Panc1 (cell line): Measurements from ENCODE around the gene ZBTB43. TPM values are rescaled to one million over a fixed set of nuclear protein-coding genes. Genes with fewer than 3 reads are reported as not detected.

Experiments used
- ATAC-seq: fragments of 200-7000 bp; cut with Tn5 transposase; 2 replicates; pipeline ENCODE4 v1.9.1; 2020; ENCODE audit warnings: mild to moderate bottlenecking, moderate library complexity
- BruUV-seq: library from RNA; stranded (reverse); fragments of 400-500 nt; replicated peaks from 2 replicates; lab custom pipeline; 2021; lab: Mats Ljungman, UMichigan
- CTCF ChIA-PET: fragments of 300-600 bp; sonication (Branson Sonifier 250); formaldehyde crosslinking; loops from one replicate; lab custom pipeline; 2022; ENCODE audit warnings: antibody characterized with exemption; lab: Charles Lee
- POLR2A ChIA-PET: fragments of 300-600 bp; sonication (Branson Sonifier 250); formaldehyde crosslinking; loops from one replicate; lab custom pipeline; 2022; ENCODE audit warnings: antibody characterized with exemption; lab: Charles Lee
- DNase-seq: peaks from one replicate; pipeline ENCODE4 v3.0.0-alpha.2; 2010; ENCODE audit warnings: low read depth, low spot score
- H3K27ac ChIP-seq: 2 replicates; pipeline ENCODE4 v1.5.1; 2011; ENCODE audit warnings: mild to moderate bottlenecking, low read length, inconsistent platforms
- H3K27me3 ChIP-seq: fragments of 200-500 bp; sonication (Bioruptor generic); 2 replicates; pipeline ENCODE4 v1.6.0; 2014; ENCODE audit warnings: low read length, inconsistent platforms; ENCODE audit not compliant: control insufficient read depth, insufficient read depth
- H3K36me3 ChIP-seq: fragments of 200-500 bp; sonication (Bioruptor generic); 2 replicates; pipeline ENCODE4 v1.5.1; 2014; ENCODE audit warnings: inconsistent platforms, mild to moderate bottlenecking, low read length, moderate library complexity; ENCODE audit not compliant: control insufficient read depth, insufficient read depth
- H3K4me1 ChIP-seq: 2 replicates; pipeline ENCODE4 v1.5.1; 2011; ENCODE audit warnings: inconsistent platforms, mild to moderate bottlenecking, low read length, moderate library complexity; ENCODE audit not compliant: control insufficient read depth, insufficient read depth
- H3K4me3 ChIP-seq, 2 experiments: 2 replicates each; pipeline ENCODE4 v1.5.1; 2011 to 2012; ENCODE audit warnings: low read depth in 2 of 2, low read length in 2 of 2, mild to moderate bottlenecking in 2 of 2, inconsistent platforms in 1 of 2, moderate library complexity in 1 of 2
- H3K9me3 ChIP-seq: fragments of 200-500 bp; sonication (Bioruptor generic); 2 replicates; pipeline ENCODE4 v1.5.1; 2014; ENCODE audit warnings: low read depth, mild to moderate bottlenecking, inconsistent platforms, low read length, moderate library complexity; ENCODE audit not compliant: control insufficient read depth, insufficient read depth
- POLR2AphosphoS5 ChIP-seq: IDR thresholded peaks from 2 replicates; pipeline ENCODE4 v1.6.1; 2012; ENCODE audit warnings: mild to moderate bottlenecking, low read depth, low read length, moderate library complexity
- SIN3A ChIP-seq: IDR thresholded peaks from 2 replicates; pipeline ENCODE4 v1.6.1; 2012; ENCODE audit warnings: low read depth, mild to moderate bottlenecking, low read length, moderate library complexity, borderline replicate concordance; ENCODE audit not compliant: insufficient read depth
- TCF7L2 ChIP-seq: IDR thresholded peaks from 2 replicates; pipeline ENCODE4 v1.6.1; 2011; ENCODE audit warnings: mild to moderate bottlenecking, low read depth, low read length, inconsistent platforms
- in situ Hi-C: cut with HindIII; loops from 2 replicates; pipeline ENCODE4 v1.10.0; 2016; ENCODE audit warnings: low sequenced_read_pairs, low pct_unique_long_range_greater_than_20kb
- intact Hi-C: fragments of 100-400 bp; cut with micrococcal nuclease; formaldehyde crosslinking; loops from one replicate; pipeline ENCODE4 v1.10.0; 2022; ENCODE audit not compliant: unreplicated experiment
- total RNA-seq: library from RNA; stranded (reverse); gene quantifications from one replicate; pipeline ENCODE4 v1.2.1, GENCODE V29; 2021; ENCODE audit not compliant: unreplicated experiment
- TF ChIP-seq, protein P1 (sequence below), 2 experiments: IDR thresholded peaks; 2 replicates each; pipeline ENCODE4 v1.6.1; 2011 to 2012; ENCODE audit warnings: low read depth in 2 of 2, control low read depth in 1 of 2, low read length in 1 of 2, mild to moderate bottlenecking in 1 of 2, moderate library complexity in 1 of 2; ENCODE audit not compliant: insufficient read depth in 1 of 2
- TF ChIP-seq, protein P2 (sequence below): fragments of 450-650 bp; IDR thresholded peaks from 2 replicates; pipeline ENCODE4 v1.5.1; 2017; ENCODE audit warnings: mild to moderate bottlenecking

The ZBTB43 gene
- total RNA-seq, 1 experiment from 2014 or later, result 9.7 TPM

DNA sequence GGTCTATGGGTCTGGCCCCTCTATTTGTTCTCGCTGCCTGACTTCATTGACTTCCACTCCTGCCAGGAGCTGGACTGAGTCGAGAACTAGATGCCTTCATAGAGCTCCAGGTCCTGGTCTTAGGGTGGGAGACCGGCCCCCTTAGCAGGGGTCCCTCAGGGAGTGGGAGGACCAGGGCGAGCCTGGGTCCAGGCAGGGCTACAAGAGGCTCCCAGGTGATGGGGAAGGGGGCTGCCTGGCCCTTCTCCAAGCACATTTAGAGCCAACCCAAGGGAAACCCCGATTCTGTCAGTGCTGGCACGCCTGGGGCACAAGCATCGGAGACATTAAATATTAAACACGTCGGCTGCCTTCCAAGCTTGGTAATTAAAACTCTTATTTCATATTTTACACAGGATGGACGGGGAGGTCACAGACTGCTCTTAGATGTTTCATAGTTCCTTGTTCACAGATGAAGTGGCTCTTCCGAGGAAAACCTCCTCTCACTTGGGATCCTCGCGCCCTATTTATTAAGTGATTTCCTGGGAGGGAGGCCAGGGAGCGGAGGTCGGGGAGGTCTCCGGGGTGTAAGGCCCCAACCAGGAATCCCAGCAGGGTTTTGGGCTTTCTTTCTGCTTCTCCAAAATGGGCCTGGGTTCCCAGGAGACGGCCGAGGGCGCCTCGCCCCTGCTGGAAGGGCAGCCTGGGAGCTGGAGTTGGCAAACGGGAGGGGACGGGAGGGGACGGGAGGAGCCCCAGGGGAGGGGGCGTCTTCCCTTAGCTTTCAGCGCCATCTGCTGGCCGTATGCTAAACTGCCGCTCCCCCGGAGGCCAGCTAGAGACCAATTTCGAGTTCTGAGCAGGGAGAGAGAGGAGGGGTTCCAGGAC, 23.4 kb upstream of the ZBTB43 start:
- ChIA-PET POLR2A (no interaction called here), CTCF (interaction anchor here (0.5 to 2.4 kb wide), 6 partner anchors 73 to 453 kb away, joined by 3 to 33 read pairs (median 8); no protein-coding TSS in a partner anchor)
- DNase-seq (no peak), ATAC-seq (peak; percentile 96)
- Histone ChIP-seq H3K4me1 (peaks cover 2% of the 10 kb centered on the region; the same call in 1 of the 2 replicates), H3K27me3 (no peaks in the 10 kb centered on the region), H3K9me3 (no peaks in the 10 kb centered on the region), H3K36me3 (no peaks in the 10 kb centered on the region), H3K4me3 (peak overlapping the region; percentile 11 to 36; a peak in 3 of 4 replicates), H3K27ac (no peak overlapping the region)
- intact Hi-C loops (loop anchor here (1.0 to 5.0 kb wide), 2 partner anchors 76 to 279 kb away; no protein-coding TSS in a partner anchor), in situ Hi-C loops (no loop called here)
- TF ChIP-seq, protein P1, sequence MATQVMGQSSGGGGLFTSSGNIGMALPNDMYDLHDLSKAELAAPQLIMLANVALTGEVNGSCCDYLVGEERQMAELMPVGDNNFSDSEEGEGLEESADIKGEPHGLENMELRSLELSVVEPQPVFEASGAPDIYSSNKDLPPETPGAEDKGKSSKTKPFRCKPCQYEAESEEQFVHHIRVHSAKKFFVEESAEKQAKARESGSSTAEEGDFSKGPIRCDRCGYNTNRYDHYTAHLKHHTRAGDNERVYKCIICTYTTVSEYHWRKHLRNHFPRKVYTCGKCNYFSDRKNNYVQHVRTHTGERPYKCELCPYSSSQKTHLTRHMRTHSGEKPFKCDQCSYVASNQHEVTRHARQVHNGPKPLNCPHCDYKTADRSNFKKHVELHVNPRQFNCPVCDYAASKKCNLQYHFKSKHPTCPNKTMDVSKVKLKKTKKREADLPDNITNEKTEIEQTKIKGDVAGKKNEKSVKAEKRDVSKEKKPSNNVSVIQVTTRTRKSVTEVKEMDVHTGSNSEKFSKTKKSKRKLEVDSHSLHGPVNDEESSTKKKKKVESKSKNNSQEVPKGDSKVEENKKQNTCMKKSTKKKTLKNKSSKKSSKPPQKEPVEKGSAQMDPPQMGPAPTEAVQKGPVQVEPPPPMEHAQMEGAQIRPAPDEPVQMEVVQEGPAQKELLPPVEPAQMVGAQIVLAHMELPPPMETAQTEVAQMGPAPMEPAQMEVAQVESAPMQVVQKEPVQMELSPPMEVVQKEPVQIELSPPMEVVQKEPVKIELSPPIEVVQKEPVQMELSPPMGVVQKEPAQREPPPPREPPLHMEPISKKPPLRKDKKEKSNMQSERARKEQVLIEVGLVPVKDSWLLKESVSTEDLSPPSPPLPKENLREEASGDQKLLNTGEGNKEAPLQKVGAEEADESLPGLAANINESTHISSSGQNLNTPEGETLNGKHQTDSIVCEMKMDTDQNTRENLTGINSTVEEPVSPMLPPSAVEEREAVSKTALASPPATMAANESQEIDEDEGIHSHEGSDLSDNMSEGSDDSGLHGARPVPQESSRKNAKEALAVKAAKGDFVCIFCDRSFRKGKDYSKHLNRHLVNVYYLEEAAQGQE (IDR thresholded peaks at IDR 0.05; ENCODE audit: insufficient read depth in 1 of 2, low read depth in 2 of 2, low read length in 1 of 2), result no peak
- TF ChIP-seq, protein P2, sequence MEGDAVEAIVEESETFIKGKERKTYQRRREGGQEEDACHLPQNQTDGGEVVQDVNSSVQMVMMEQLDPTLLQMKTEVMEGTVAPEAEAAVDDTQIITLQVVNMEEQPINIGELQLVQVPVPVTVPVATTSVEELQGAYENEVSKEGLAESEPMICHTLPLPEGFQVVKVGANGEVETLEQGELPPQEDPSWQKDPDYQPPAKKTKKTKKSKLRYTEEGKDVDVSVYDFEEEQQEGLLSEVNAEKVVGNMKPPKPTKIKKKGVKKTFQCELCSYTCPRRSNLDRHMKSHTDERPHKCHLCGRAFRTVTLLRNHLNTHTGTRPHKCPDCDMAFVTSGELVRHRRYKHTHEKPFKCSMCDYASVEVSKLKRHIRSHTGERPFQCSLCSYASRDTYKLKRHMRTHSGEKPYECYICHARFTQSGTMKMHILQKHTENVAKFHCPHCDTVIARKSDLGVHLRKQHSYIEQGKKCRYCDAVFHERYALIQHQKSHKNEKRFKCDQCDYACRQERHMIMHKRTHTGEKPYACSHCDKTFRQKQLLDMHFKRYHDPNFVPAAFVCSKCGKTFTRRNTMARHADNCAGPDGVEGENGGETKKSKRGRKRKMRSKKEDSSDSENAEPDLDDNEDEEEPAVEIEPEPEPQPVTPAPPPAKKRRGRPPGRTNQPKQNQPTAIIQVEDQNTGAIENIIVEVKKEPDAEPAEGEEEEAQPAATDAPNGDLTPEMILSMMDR, result peak; percentile 84
- BruUV-seq, result no TSS peak

DNA sequence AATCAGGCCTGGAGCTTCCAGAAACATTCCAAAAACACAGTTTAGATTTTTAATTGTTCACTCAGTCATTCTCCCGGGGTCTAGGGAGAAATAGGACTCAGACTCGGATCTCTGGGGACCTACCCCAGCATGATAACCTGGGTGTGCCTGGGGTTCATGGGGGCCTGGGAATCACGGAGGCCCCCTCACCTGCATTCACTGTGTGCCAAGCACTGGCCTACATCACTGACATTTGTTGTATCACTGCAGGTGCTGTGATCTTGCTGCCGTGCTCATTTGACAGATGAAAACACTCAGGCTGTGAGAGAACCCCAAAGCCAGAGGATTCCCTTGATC, 22.8 kb upstream of the ZBTB43 start:
- ChIA-PET POLR2A (no interaction called here), CTCF (interaction anchor here (0.6 to 2.4 kb wide), 4 partner anchors 76 to 224 kb away, joined by 5 to 33 read pairs (median 10); no protein-coding TSS in a partner anchor)
- H3K27ac ChIP-seq, result no peak overlapping the region
- no peaks in the 10 kb centered on the region for H3K27me3 ChIP-seq
- ATAC-seq (no peak), DNase-seq (no peak)
- H3K4me1 ChIP-seq, result peaks cover 2% of the 10 kb centered on the region; the same call in 1 of the 2 replicates
- H3K4me3 ChIP-seq, result no peak overlapping the region
- TF ChIP-seq POLR2AphosphoS5, result no peak
- TF ChIP-seq, protein P2, result peak; percentile 51; the same call in 1 of the 2 replicates
- TF ChIP-seq TCF7L2, result no peak
- TF ChIP-seq, protein P1 (IDR thresholded peaks at IDR 0.05; ENCODE audit: insufficient read depth in 1 of 2, low read depth in 2 of 2, low read length in 1 of 2), result no peak
- no peak for TF ChIP-seq SIN3A
- BruUV-seq, result no TSS peak
- in situ Hi-C loops, result no loop called here
- intact Hi-C loops, result loop anchor here (5.0 kb wide), 1 partner anchor 280 kb away; no protein-coding TSS in a partner anchor
- no peaks in the 10 kb centered on the region for H3K9me3 ChIP-seq
- H3K36me3 ChIP-seq, result no peaks in the 10 kb centered on the region
